Adrenal gland (tissue), 12 donors: ENCODE data around the gene CLEC4G. TPM values are rescaled to one million over a fixed set of nuclear protein-coding genes. Genes with fewer than 3 reads are reported as not detected.

Source experiments
- DNase-seq, 7 donors: peaks; one replicate each; pipeline ENCODE4 v3.0.0-alpha.2; 2019 to 2020
- H3K27ac ChIP-seq, 5 donors: fragments of 200-600 bp; sonication (generic) in 4 of 5; 1 replicate in 3 of 5; 2 replicates in 2 of 5; pipeline versions ENCODE4 v1.5.1 to v1.8.0; 2016 to 2020; ENCODE audit warnings: mild to moderate bottlenecking in 1 of 5
- H3K27me3 ChIP-seq: fragments of 200-600 bp; 2 replicates; pipeline ENCODE4 v1.8.0; 2021
- H3K36me3 ChIP-seq, 2 donors: fragments of 200-600 bp; replicated peaks in 1 of 2; 1 replicate in 1 of 2; 2 replicates in 1 of 2; pipeline versions ENCODE4 v1.5.1 to v1.8.0; 2018 to 2022
- H3K4me1 ChIP-seq, 2 donors: fragments of 200-600 bp; replicated peaks in 1 of 2; 1 replicate in 1 of 2; 2 replicates in 1 of 2; pipeline versions ENCODE4 v1.5.1 to v1.8.0; 2018 to 2021
- H3K4me3 ChIP-seq, 4 donors: fragments of 200-600 bp; sonication (generic) in 3 of 4; one replicate each; pipeline ENCODE4 v1.5.1; 2016 to 2018
- H3K9me3 ChIP-seq, 3 donors: fragments of 200-600 bp; sonication (generic) in 1 of 3; replicated peaks in 1 of 3; 1 replicate in 2 of 3; 2 replicates in 1 of 3; pipeline versions ENCODE4 v1.5.1 to v1.8.0; 2016 to 2021
- CTCF ChIP-seq, 6 experiments: fragments of 450-650 bp in 4 of 6; fragments of 200-600 bp in 2 of 6; sonication (generic) in 1 of 6; IDR thresholded peaks; 1 replicate in 5 of 6; 2 replicates in 1 of 6; pipeline versions ENCODE4 v1.5.1 to v1.8.0; 2016 to 2021; ENCODE audit warnings: antibody characterized with exemption in 6 of 6, mild to moderate bottlenecking in 2 of 6, moderate library complexity in 1 of 6
- POLR2A ChIP-seq, 2 donors: fragments of 450-650 bp; IDR thresholded peaks; one replicate each; pipeline ENCODE4 v1.6.1; 2017; ENCODE audit warnings: antibody characterized with exemption in 2 of 2, mild to moderate bottlenecking in 2 of 2, moderate library complexity in 1 of 2
- WGBS, 4 donors: extraction: QIAGEN DNeasy Blood & Tissue Kit in 2 of 4; methylation state at CpG; one replicate each; pipeline versions ENCODE4 v1.1.5 to v1.1.7; 2013 to 2017; 5-methylcytosine and 5-hydroxymethylcytosine counted together
- intact Hi-C, 2 donors: fragments of 100-400 bp; cut with DNase I; formaldehyde crosslinking; loops; one replicate each; pipeline versions ENCODE4 v1.14.1 to v1.15.0; 2022 to 2023
- polyA plus RNA-seq, 3 donors: library from polyadenylated mRNA; stranded (reverse); fragments of 200-250 nt in 2 of 3; fragments of 350-450 nt in 1 of 3; fragmentation: Illumina TruSeq in 1 of 3; extraction: RNeasy Lipid Tissue Mini Kit (QIAGEN cat#74804) in 1 of 3; gene quantifications; one replicate each; pipeline ENCODE4 v1.2.3, GENCODE V29; 2013 to 2014
- total RNA-seq, 9 donors: library from RNA; depleted of rRNA in 4 of 9; stranded (reverse); fragments of >200 nt in 4 of 9; fragments of 120-200 nt in 1 of 9; fragmentation: NEBNext Ultra II Directional in 1 of 9; extraction: Animal tissue kit (Norgen Biotek cat#: 25700) in 1 of 9; gene quantifications; one replicate each; pipeline versions ENCODE4 v1.1.0 to v1.2.4, GENCODE V29; 2013 to 2023
- donor health status: healthy with polysubstance abuse.
- donor health status: Bipolar disorder and iron deficiency.
- donor health status: DM: yes; HTN: yes; CAD: no.
- donor health status: DM: no; HTN: no; CAD: no.
- donor health status: DM: no; HTN: no; CAD: no.
- donor health status: DM: yes; HTN: yes; CAD: no.

Gene CLEC4G
- total and polyA plus RNA-seq, 12 donors: 0.26 to 2.2 (median 0.87) TPM; not detected in 4

- peaks cover 5% of the 10 kb centered on the region for H3K27me3 ChIP-seq
- intact Hi-C loops: no loop called here
These were observed 34.1 kb downstream of the CLEC4G start for GRCh38 chr19:7697721-7698287.

DNA sequence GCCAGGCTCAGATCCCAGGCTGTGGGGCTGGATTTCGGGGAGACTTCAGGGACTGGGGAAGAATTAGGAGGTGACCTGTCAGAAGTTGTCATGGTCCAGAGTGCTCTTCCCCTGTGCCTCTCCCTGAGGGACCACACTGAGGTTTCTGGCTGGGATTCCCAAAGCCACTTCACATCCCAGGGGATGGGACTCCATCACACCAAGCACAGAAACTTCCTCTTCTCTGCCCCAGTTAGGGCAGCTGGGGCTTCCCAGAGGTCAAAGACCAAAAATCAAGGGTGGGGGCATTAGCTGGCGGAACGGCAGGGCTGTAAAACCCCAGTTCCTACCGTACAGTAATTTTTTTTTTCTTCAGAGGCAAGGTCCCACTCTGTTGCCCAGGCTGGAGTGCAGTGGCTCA is 37.4 kb downstream of the CLEC4G start:
- TF ChIP-seq CTCF (IDR thresholded peaks at IDR 0.05) (no peak), POLR2A (IDR thresholded peaks at IDR 0.05) (no peak)
- DNase-seq: no peak

More at GRCh38 chr19:7697721-7698287, 34.1 kb downstream of the CLEC4G start:
- H3K4me1 ChIP-seq: no peaks in the 10 kb centered on the region
- no peaks in the 10 kb centered on the region for H3K9me3 ChIP-seq
- H3K36me3 ChIP-seq: no peaks in the 10 kb centered on the region
- TF ChIP-seq CTCF (IDR thresholded peaks at IDR 0.05) (no peak), POLR2A (IDR thresholded peaks at IDR 0.05) (no peak)
- DNase-seq: no peak
- WGBS, 4 donors: 69 to 83% (median 73%) methylated on average over 10 of the region's 10 CpGs
- no peak overlapping the region for H3K27ac ChIP-seq
- H3K4me3 ChIP-seq: no peak overlapping the region

GRCh38 chr19:7692417-7693088 is 39.4 kb downstream of the CLEC4G start:
- WGBS, 4 donors: 63 to 90% (median 69%) methylated on average over 13 of the region's 13 CpGs
- H3K27me3 ChIP-seq: no peaks in the 10 kb centered on the region
- TF ChIP-seq POLR2A (IDR thresholded peaks at IDR 0.05) (no peak), CTCF (IDR thresholded peaks at IDR 0.05) (no peak)

More for the DNA sequence above, 37.4 kb downstream of the CLEC4G start:
- 53 to 62% (median 60%) methylated on average over 3 to 4 of the region's 4 CpGs for WGBS, 4 donors
- H3K27me3 ChIP-seq: peaks cover 5% of the 10 kb centered on the region
- H3K9me3 ChIP-seq: no peaks in the 10 kb centered on the region
- H3K4me1 ChIP-seq: no peaks in the 10 kb centered on the region
- intact Hi-C loops: no loop called here
- H3K36me3 ChIP-seq: no peaks in the 10 kb centered on the region
- H3K27ac ChIP-seq: no peak overlapping the region
- H3K4me3 ChIP-seq: no peak overlapping the region

GRCh38 chr19:7691497-7691896 is 40.4 kb downstream of the CLEC4G start:
- TF ChIP-seq CTCF (IDR thresholded peaks at IDR 0.05) (no peak), POLR2A (IDR thresholded peaks at IDR 0.05) (no peak)
- Histone ChIP-seq H3K27me3 (no peaks in the 10 kb centered on the region), H3K27ac (no peak overlapping the region), H3K4me3 (no peak overlapping the region), H3K36me3 (no peaks in the 10 kb centered on the region), H3K4me1 (no peaks in the 10 kb centered on the region), H3K9me3 (no peaks in the 10 kb centered on the region)
- intact Hi-C loops: no loop called here
- DNase-seq: no peak

More at GRCh38 chr19:7692417-7693088, 39.4 kb downstream of the CLEC4G start:
- Histone ChIP-seq H3K36me3 (no peaks in the 10 kb centered on the region), H3K9me3 (no peaks in the 10 kb centered on the region), H3K4me3 (no peak overlapping the region), H3K4me1 (no peaks in the 10 kb centered on the region), H3K27ac (no peak overlapping the region)
- no peak for DNase-seq
- intact Hi-C loops: no loop called here
